GM12891 (cell line): Measurements from ENCODE around the gene TBX1.

Experiments used
- POLR2A ChIP-seq: IDR thresholded peaks from 2 replicates; pipeline ENCODE4 v1.6.1; 2011; ENCODE audit warnings: low read depth, low read length, control low read depth
- POLR2AphosphoS5 ChIP-seq: IDR thresholded peaks from 2 replicates; pipeline ENCODE4 v1.6.1; 2011; ENCODE audit warnings: low read depth, low read length, control low read depth

- TF ChIP-seq POLR2AphosphoS5 (no peak), POLR2A (no peak)
Observed at GRCh38 chr22:19775496-19776325, 15.1 kb downstream of the TBX1 start.
